ENCODE results near the gene NFIC.
A peak's percentile ranks its signal among the peaks of the same experiment; 100 is the strongest.

Gene NFIC

GRCh38 chr19:3469638-3470499 is 103.5 kb downstream of the NFIC start:
- DNase-seq (ENCODE audit: low read depth) = no peak

GRCh38 chr19:3470500-3471128 is 104.2 kb downstream of the NFIC start:
- DNase-seq (ENCODE audit: low read depth) = no peak

GRCh38 chr19:3471954-3472655 is 105.7 kb downstream of the NFIC start:
- peak; percentile 24 for DNase-seq (ENCODE audit: low read depth)

- DNase-seq (ENCODE audit: low read depth) = no peak
Measured at GRCh38 chr19:3474010-3474409, 107.6 kb downstream of the NFIC start.

- no peak for DNase-seq (ENCODE audit: low read depth)
Measured at GRCh38 chr19:3474614-3475013, 108.2 kb downstream of the NFIC start.

- no peak for DNase-seq (ENCODE audit: low read depth)
Measured at GRCh38 chr19:3475449-3475848, 109.1 kb downstream of the NFIC start.

GRCh38 chr19:3476830-3477229 is 110.4 kb downstream of the NFIC start:
- DNase-seq (ENCODE audit: low read depth) = no peak

GRCh38 chr19:3477506-3477905 is 111.1 kb downstream of the NFIC start:
- no peak for DNase-seq (ENCODE audit: low read depth)

- no peak for DNase-seq (ENCODE audit: low read depth)
Measured at GRCh38 chr19:3477951-3478350, 111.6 kb downstream of the NFIC start.

GRCh38 chr19:3478409-3479176 is 112.2 kb downstream of the NFIC start:
- no peak for DNase-seq (ENCODE audit: low read depth)

- DNase-seq (ENCODE audit: low read depth) = peak; percentile 16
Measured at GRCh38 chr19:3479177-3479833, 112.9 kb downstream of the NFIC start.

- DNase-seq (ENCODE audit: low read depth) = no peak
Measured at GRCh38 chr19:3479834-3480215, 113.4 kb downstream of the NFIC start.

- DNase-seq (ENCODE audit: low read depth) = no peak
Measured at GRCh38 chr19:3480383-3481091, 114.2 kb downstream of the NFIC start, which contains the start of gene SMIM24. TSS of gene SMIM24 (minus strand) at chr19:3480525. CDS start at chr19:3480463, 62 bp downstream.

- DNase-seq (ENCODE audit: low read depth) = no peak
Measured at GRCh38 chr19:3481241-3482090, 115.1 kb downstream of the NFIC start.

- DNase-seq (ENCODE audit: low read depth) = no peak
Measured at GRCh38 chr19:3482507-3483225, 116.3 kb downstream of the NFIC start.

GRCh38 chr19:3483226-3483628 is 116.8 kb downstream of the NFIC start, which contains the start of gene SMIM44:
TSS of gene SMIM44 (minus strand) at chr19:3483441. CDS start at chr19:3483403, 38 bp downstream.
- DNase-seq (ENCODE audit: low read depth) = no peak

- no peak for DNase-seq (ENCODE audit: low read depth)
Measured at GRCh38 chr19:3491396-3492119, 125.2 kb downstream of the NFIC start.

- no peak for DNase-seq (ENCODE audit: low read depth)
Measured at GRCh38 chr19:3492131-3492839, 125.9 kb downstream of the NFIC start.

Data from stimulated activated CD8-positive, alpha-beta memory T cell treated with anti-CD3 and anti-CD28 coated beads, Interleukin-4, amount 100 ng/mL, for 24 hours (primary cell).